GM12878 (cell line): ENCODE results near the gene CENPX. TPM values are rescaled to one million over a fixed set of nuclear protein-coding genes. Genes with fewer than 3 reads are reported as not detected.

Experiments
- ATAC-seq: fragments of 200-7000 bp; cut with Tn5 transposase; 3 replicates; pipeline ENCODE4 v1.9.1; 2020; ENCODE audit warnings: mild to moderate bottlenecking, moderate library complexity
- BruUV-seq: library from RNA; stranded (reverse); fragments of 400-500 nt; replicated peaks from 2 replicates; lab custom pipeline; 2021; lab: Mats Ljungman, UMichigan
- CTCF ChIA-PET: fragments of 300-600 bp; sonication (Branson Sonifier 250); formaldehyde crosslinking; extraction: SDS; loops from one replicate; lab custom pipeline; 2021; ENCODE audit warnings: inconsistent platforms; lab: Yijun Ruan, JAX
- POLR2A ChIA-PET: fragments of 350-600 bp; formaldehyde crosslinking; extraction: SDS; loops from one replicate; lab custom pipeline; 2021; ENCODE audit warnings: inconsistent platforms; lab: Charles Lee
- RAD21 ChIA-PET: fragments of 300-600 bp; sonication (Branson Sonifier 250); formaldehyde crosslinking; loops from one replicate; lab custom pipeline; 2023; ENCODE audit warnings: antibody characterized with exemption; ENCODE audit not compliant: unreplicated experiment; lab: Charles Lee
- SMC1A ChIA-PET: fragments of 300-600 bp; sonication (Branson Sonifier 250); formaldehyde crosslinking; loops from one replicate; lab custom pipeline; 2023; ENCODE audit not compliant: unreplicated experiment, uncharacterized antibody; lab: Charles Lee
- DNase-seq: peaks from one replicate; pipeline ENCODE4 v3.0.0-alpha.2; 2011; ENCODE audit warnings: low read depth, low spot score
- FAIRE-seq: peaks from 3 replicates; lab custom pipeline; 2011; peaks lifted over from hg19 to GRCh38; lab: Jason Lieb, UNC
- H2AFZ ChIP-seq: 2 replicates; pipeline ENCODE4 v1.6.0; 2011; ENCODE audit warnings: low read depth, low read length, control low read depth; ENCODE audit not compliant: control insufficient read depth
- H3K27ac ChIP-seq: 2 replicates; pipeline ENCODE4 v1.5.1; 2011; ENCODE audit warnings: control low read depth; ENCODE audit not compliant: control insufficient read depth, insufficient read depth
- H3K27me3 ChIP-seq, 2 experiments: replicated peaks in 1 of 2; 2 replicates each; pipeline versions ENCODE4 v1.6.0 to v1.6.1; 2011; ENCODE audit warnings: low read length in 1 of 2; ENCODE audit not compliant: control insufficient read depth in 2 of 2, insufficient read depth in 2 of 2
- H3K36me3 ChIP-seq, 2 experiments: 2 replicates each; pipeline ENCODE4 v1.5.1; 2011; ENCODE audit warnings: low read length in 1 of 2; ENCODE audit not compliant: control insufficient read depth in 2 of 2, insufficient read depth in 2 of 2
- H3K4me1 ChIP-seq: 2 replicates; pipeline ENCODE4 v1.6.1; 2011; ENCODE audit warnings: mild to moderate bottlenecking, low read length, moderate library complexity, mixed read lengths; ENCODE audit not compliant: control insufficient read depth, insufficient read depth
- H3K4me2 ChIP-seq: 2 replicates; pipeline ENCODE4 v1.6.0; 2011; ENCODE audit warnings: control low read depth; ENCODE audit not compliant: control insufficient read depth, insufficient read depth
- H3K4me3 ChIP-seq: fragments of 200-600 bp; sonication (generic); 2 replicates; pipeline ENCODE4 v1.5.1; 2016
- H3K79me2 ChIP-seq: 2 replicates; pipeline ENCODE4 v1.6.0; 2011; ENCODE audit warnings: low read length; ENCODE audit not compliant: control insufficient read depth, insufficient read depth
- H3K9ac ChIP-seq: 2 replicates; pipeline ENCODE4 v1.8.0; 2011; ENCODE audit warnings: low read length, control low read depth, mixed read lengths; ENCODE audit not compliant: control insufficient read depth, insufficient read depth
- H3K9me3 ChIP-seq: replicated peaks from 3 replicates; pipeline ENCODE4 v1.5.1; 2011; ENCODE audit warnings: mild to moderate bottlenecking, low read length; ENCODE audit not compliant: control insufficient read depth, insufficient read depth
- H4K20me1 ChIP-seq: 2 replicates; pipeline ENCODE4 v1.6.0; 2011; ENCODE audit not compliant: control insufficient read depth, insufficient read depth
- ATF2 ChIP-seq: IDR thresholded peaks from 2 replicates; pipeline ENCODE4 v1.6.1; 2012; ENCODE audit warnings: low read length, inconsistent platforms
- CBX5 ChIP-seq: sonication (generic); IDR thresholded peaks from 2 replicates; pipeline ENCODE4 v1.6.1; 2016; ENCODE audit warnings: low read depth, moderate library complexity, mild to moderate bottlenecking, inconsistent platforms
- EP300 ChIP-seq, 2 experiments: fragments of 150-350 bp in 1 of 2; IDR thresholded peaks; 2 replicates each; pipeline ENCODE4 v1.6.1; 2011 to 2012; ENCODE audit warnings: low read depth in 2 of 2, low read length in 2 of 2, borderline replicate concordance in 1 of 2, improper control_type of control experiment in 1 of 2, inconsistent platforms in 1 of 2; ENCODE audit not compliant: control insufficient read depth in 1 of 2
- HDAC6 ChIP-seq: fragments of 200-600 bp; sonication (generic); IDR thresholded peaks from one replicate; pipeline ENCODE4 v1.8.0; 2017; ENCODE audit warnings: antibody characterized with exemption; ENCODE audit not compliant: unreplicated experiment
- KLF5 ChIP-seq: fragments of 450-650 bp; IDR thresholded peaks from 2 replicates; pipeline ENCODE4 v1.6.1; 2014; ENCODE audit warnings: mild to moderate bottlenecking; ENCODE audit not compliant: partially characterized antibody
- MEF2A ChIP-seq: IDR thresholded peaks from 2 replicates; pipeline ENCODE4 v1.6.1; 2011; ENCODE audit warnings: low read depth, mild to moderate bottlenecking, low read length, moderate library complexity; ENCODE audit not compliant: insufficient read depth
- NBN ChIP-seq: fragments of 450-650 bp; IDR thresholded peaks from 2 replicates; pipeline ENCODE4 v1.6.1; 2016
- PKNOX1 ChIP-seq: fragments of 450-650 bp; IDR thresholded peaks from 2 replicates; pipeline ENCODE4 v1.6.1; 2016; ENCODE audit warnings: mild to moderate bottlenecking
- RELB ChIP-seq: fragments of 450-650 bp; IDR thresholded peaks from 2 replicates; pipeline ENCODE4 v1.6.1; 2017; ENCODE audit warnings: low read depth, mild to moderate bottlenecking, moderate library complexity
- REST ChIP-seq: IDR thresholded peaks from 2 replicates; pipeline ENCODE4 v1.6.1; 2012; ENCODE audit warnings: mild to moderate bottlenecking, low read depth, low read length
- RUNX3 ChIP-seq: IDR thresholded peaks from 2 replicates; pipeline ENCODE4 v1.6.1; 2012; ENCODE audit warnings: low read length, inconsistent platforms
- SMAD5 ChIP-seq: IDR thresholded peaks from 2 replicates; pipeline ENCODE4 v1.6.1; 2016; ENCODE audit warnings: antibody characterized with exemption, low read depth
- SREBF1 ChIP-seq: IDR thresholded peaks from 2 replicates; pipeline ENCODE4 v1.6.1; 2012; ENCODE audit warnings: mild to moderate bottlenecking, low read length
- WRNIP1 ChIP-seq: IDR thresholded peaks from 2 replicates; pipeline ENCODE4 v1.6.1; 2011; ENCODE audit warnings: low read depth, low read length, improper control_type of control experiment, borderline replicate concordance
- WGBS: methylation state at CpG from one replicate; pipeline ENCODE4 v1.1.6; 2016; ENCODE audit warnings: low lambda C conversion rate; ENCODE audit not compliant: insufficient replicate concordance, insufficient coverage; ENCODE audit errors: missing lambda C conversion rate; 5-methylcytosine and 5-hydroxymethylcytosine counted together
- in situ Hi-C: fragments of 300-500 bp; cut with MboI; formaldehyde crosslinking; loops from 9 replicates; pipeline ENCODE4 v1.14.3; 2018; ENCODE audit warnings: mixed read lengths
- intact Hi-C: fragments of 100-400 bp; cut with micrococcal nuclease; formaldehyde crosslinking; loops from one replicate; pipeline ENCODE4 v1.14.2; 2022; ENCODE audit not compliant: unreplicated experiment
- polyA plus RNA-seq, 11 experiments: library from polyadenylated mRNA; depleted of rRNA in 4 of 11; unstranded in 6 of 11; stranded (reverse) in 5 of 11; fragments of >200 nt; fragmentation: Nextera tagmentation in 4 of 11; fragmentation: Illumina TruSeq in 1 of 11; extraction: Ambion mirVana in 4 of 11; extraction: Trizol in 1 of 11; gene quantifications; 1 replicate in 1 of 11; 2 replicates in 10 of 11; pipeline versions ENCODE4 v1.2.1 to v1.2.3, GENCODE V29; 2011 to 2016; ENCODE audit warnings: inconsistent platforms in 2 of 11, missing spikeins in 2 of 11, low read depth in 1 of 11
- total RNA-seq, 4 experiments: library from RNA; depleted of rRNA in 3 of 4; stranded (reverse); fragments of >200 nt in 3 of 4; fragmentation: Illumina TruSeq in 1 of 4; extraction: Trizol in 1 of 4; gene quantifications; 2 replicates each; pipeline versions ENCODE4 v1.2.1 to v1.2.3, GENCODE V29; 2013 to 2021

Gene CENPX
- total and polyA plus RNA-seq, 10 of the 15 experiments (the other 5 are each of a cell fraction or from before 2014, with no cell fraction given): 11.7 to 182 (median 71.9) TPM

- POLR2A ChIA-PET: interaction anchor here (1.0 to 2.4 kb wide), 4 partner anchors 9 to 320 kb away, joined by 3 to 18 read pairs (median 4); partner anchors contain the start of genes CENPX and LRRC45
- Histone ChIP-seq H3K4me3 (peak within 1 kb of the TSS; percentile 87), H3K36me3 (no peaks in the 10 kb centered on the region; a peak in 1 of 4 replicates), H2AFZ (peak within 1 kb of the TSS; percentile 78), H4K20me1 (no peaks in the 10 kb centered on the region), H3K27ac (peak within 1 kb of the TSS; percentile 87), H3K27me3 (no peaks in the 10 kb centered on the region), H3K79me2 (no peaks in the 10 kb centered on the region; the same call in 1 of the 2 replicates), H3K4me1 (peaks cover 14% of the 10 kb centered on the region), H3K9me3 (peaks cover 2% of the 10 kb centered on the region; the same call in 2 of the 3 replicates), H3K4me2 (peak within 1 kb of the TSS; percentile 99), H3K9ac (peak within 1 kb of the TSS; percentile 92)
- intact Hi-C loops: no loop called here
- FAIRE-seq (peak; percentile 49), DNase-seq (peak; percentile 34), ATAC-seq (peak; percentile 90)
- CTCF ChIA-PET: interaction anchor here (0.7 to 0.8 kb wide), 2 partner anchors 18 to 39 kb away, joined by 3 to 6 read pairs; no protein-coding TSS in a partner anchor
- no TSS peak for BruUV-seq
- SMC1A ChIA-PET: interaction anchor here (1.6 kb wide), 1 partner anchor 9 kb away, joined by 4 read pairs; no protein-coding TSS in a partner anchor
- RAD21 ChIA-PET: no interaction called here
- in situ Hi-C loops: no loop called here
- WGBS: under 1% methylated on average over 58 of the region's 76 CpGs
- TF ChIP-seq RELB (no peak), SREBF1 (no peak), PKNOX1 (no peak), HDAC6 (no peak), RUNX3 (peak; percentile 71), NBN (no peak), REST (no peak), SMAD5 (peak; percentile 61), ATF2 (no peak), WRNIP1 (no peak), MEF2A (no peak), CBX5 (no peak), EP300 (IDR thresholded peaks at IDR 0.05; ENCODE audit: borderline replicate concordance in 1 of 2, control insufficient read depth in 1 of 2, low read depth in 2 of 2, low read length in 2 of 2) (no peak; a peak in 1 of 4 replicates), KLF5 (peak; percentile 94)
Measured at GRCh38 chr17:81977211-81977808, 45.4 kb downstream of the CENPX start, which contains the start of gene ASPSCR1. ASPSCR1 (plus strand) TSS chr17:81977629; CDS start chr17:81977647, 18 bp downstream.
